ENCODE results near the gene SREBF1.

DNA sequence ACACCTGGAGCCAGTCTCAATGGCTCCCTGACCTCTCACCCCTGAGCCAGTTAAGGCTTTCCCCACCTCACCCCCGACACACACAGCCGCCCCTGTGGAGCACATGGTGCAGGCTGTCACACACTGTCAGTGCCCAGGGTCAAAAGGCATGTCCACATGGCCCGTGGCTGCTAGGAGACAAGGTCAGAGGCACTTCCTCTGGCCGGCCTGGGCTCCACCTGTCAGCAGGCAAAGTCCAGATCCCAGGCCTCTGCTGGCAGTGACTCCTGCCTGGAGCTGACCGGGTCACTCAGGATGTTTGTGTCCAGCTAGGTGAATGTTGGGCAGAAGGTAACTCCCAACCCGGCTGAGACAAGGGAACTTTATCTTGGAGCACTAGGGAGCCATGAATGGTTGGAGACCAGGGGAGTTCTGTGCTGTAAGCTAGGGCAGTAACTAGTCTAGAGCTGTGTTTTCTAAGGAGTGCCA, 6.0 kb downstream of the SREBF1 start:
- no peak for TF ChIP-seq EZH2 (IDR thresholded peaks at IDR 0.05; ENCODE audit: low read depth)
- TF ChIP-seq CTCF (conservative IDR thresholded peaks at IDR 0.05): no peak
